Myocyte (in vitro differentiated cells): ENCODE measurements around the gene KRTAP22-2. TPM values are rescaled to one million over a fixed set of nuclear protein-coding genes. Genes with fewer than 3 reads are reported as not detected.

Source experiments
- DNase-seq: peaks from one replicate; pipeline ENCODE4 v3.0.0-alpha.2; 2012; ENCODE audit warnings: low read depth
- total RNA-seq: library from RNA; depleted of rRNA; stranded (reverse); fragments of >200 nt; gene quantifications from 2 replicates; pipeline ENCODE4 v1.2.3, GENCODE V29; 2014

KRTAP22-2 gene
- total RNA-seq, 1 donor from 2014 or later = not detected

DNA sequence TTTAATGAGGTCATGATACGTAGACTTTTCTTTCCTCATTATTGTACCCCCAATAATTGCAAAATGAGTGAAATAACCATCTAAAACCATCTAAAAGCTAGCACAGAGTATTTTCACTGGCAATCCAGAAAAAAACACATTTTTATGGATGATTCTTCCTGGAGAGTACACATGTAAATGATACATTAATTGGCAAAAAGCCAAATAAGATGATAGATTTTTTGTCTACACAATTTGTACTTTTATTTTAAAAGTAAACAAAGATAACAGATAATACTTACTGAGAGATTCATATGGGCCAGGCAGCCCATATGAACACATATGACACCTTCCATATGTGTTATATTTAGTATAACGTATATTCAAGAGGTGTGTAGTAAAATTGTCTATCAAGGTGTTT, 26.6 kb downstream of the KRTAP22-2 start:
- DNase-seq = no peak

DNA sequence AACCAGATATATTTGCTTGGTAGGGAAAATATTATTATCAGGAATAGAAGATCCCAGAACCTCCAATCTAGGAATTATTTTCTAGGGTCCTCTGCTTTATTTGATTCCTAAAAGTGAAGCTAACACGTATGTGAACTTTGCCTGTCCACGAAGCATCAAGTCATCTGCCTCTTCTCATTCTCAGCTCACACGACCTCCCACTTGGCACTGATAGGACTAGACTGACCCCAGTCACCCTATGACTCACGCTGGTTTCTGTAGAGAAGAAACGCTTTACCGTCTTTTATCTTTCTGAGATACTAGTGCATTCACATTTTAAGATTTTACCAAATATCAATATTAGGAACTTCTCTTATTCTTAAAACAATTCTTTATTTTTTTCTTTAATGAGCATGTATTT, 27.1 kb downstream of the KRTAP22-2 start:
- no peak for DNase-seq

DNA sequence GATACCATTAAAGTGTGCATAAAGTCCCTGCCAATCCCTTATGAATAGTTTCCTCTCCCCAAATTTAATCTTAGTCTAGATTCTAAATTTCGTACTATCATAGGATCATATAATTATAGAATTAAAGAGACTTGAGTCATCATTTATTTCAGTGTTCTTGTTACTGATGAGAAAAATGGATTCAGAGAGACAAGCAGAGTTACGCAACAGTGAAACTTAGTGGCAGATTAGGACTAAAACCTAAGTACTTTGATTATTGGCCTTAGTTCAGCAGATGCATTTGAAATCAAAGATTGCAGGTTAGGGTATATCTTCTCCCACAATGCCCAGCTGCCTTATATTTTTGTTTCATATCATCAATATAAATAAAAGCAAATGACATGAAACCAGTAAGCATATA, 28.2 kb downstream of the KRTAP22-2 start:
- no peak for DNase-seq

DNA sequence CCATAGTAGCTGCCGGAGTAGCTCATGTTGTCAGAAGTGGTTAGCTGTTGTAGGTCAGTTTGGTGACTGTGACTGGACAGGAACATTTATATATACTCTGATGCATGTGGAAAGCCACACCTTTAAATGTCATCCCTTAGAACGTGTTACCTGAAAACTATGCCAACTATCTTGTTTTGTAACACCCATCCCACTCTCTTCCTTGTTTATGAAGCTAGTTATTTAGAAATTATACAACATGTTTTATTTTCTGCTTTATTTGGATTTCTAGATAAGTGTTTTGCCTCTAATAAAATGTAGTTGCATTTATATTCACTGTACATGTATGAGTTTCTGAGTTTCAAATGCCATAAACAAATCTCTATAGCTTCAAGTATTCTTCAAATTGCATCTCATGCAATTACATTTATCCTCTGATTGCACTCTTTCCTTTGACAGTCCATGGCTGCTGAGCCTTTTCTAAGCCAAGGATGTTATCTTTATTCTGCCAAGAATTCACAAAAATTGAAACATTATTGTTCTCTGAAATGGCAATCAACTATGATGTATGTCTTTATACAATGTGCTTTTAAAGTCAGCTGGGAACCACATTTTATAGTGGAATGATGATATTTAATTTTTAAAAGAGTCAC, 28.8 kb downstream of the KRTAP22-2 start, which contains the start of gene KRTAP19-7:
Gene KRTAP19-7 (minus strand): TSS at position 51 of the 632 bp plus-strand sequence. CDS start 25 bp downstream, at position 26.
- no peak for DNase-seq

DNA sequence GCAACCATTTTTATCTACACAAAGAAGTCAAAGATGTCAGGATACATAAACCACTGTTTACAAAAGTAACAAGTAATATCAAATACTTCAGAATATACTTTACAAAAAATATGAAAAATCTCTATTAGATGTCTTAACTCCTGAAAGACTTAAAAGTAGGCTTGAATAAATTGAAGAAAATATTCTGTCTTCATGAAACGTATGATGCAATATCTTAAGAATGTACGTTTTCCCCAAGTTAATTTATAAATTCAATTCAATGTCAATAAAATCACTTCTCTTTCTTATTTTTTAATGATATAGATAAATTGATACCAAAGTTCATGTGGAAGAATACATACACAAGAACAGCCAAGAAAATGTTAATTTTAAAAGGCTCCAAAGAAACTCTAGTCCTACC, 35.1 kb downstream of the KRTAP22-2 start:
- no peak for DNase-seq

DNA sequence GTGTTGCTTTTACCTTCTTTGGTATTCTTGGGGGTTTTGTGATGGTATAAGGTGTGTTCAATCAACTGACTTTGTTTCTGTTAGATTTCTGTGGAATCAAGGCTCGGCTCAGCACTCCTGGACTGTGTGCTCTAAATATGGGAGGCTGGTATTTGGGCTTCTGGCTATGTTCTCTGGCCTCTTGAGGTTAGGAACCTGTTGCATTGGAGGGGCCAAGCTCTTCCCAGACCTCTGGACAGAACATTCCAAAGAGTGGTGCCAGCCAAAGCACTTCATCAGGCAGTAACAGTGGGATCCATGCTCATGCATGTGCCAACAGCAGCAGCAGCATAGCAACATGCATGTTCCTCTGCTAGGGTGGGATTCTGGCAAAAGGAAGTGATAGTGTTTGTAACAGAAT, 37.4 kb downstream of the KRTAP22-2 start:
- no peak for DNase-seq

DNA sequence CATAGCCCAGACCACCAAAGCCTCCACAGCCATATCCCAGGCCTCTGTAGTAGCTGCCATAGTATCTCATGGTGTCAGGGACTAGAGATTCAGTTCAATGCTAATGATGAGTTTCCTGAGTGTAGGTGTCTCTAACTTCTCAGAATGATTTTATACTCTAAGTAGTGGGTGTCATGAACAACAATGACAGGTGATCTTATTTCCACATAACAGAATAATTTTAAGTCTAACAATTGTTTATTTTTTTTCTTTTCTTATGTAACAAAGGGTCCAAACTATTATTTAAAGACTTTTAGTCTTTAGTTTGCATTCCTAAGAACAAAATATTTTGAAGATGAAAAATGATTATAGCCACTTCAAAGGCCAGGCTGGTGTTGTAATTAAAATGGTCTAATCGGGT, 48.4 kb downstream of the KRTAP22-2 start, which contains the start of gene KRTAP19-6:
Gene KRTAP19-6 (minus strand): TSS at position 101 of the 400 bp plus-strand sequence. CDS start 31 bp downstream, at position 70.
- no peak for DNase-seq

Other genes starting within 250 kb of the KRTAP22-2 start
- gene KRTAP23-1, start 241.8 kb downstream of the KRTAP22-2 start, total RNA-seq = not detected in 2 replicates
- gene KRTAP13-2, start 218.1 kb downstream of the KRTAP22-2 start, total RNA-seq = not detected in 2 replicates
- not detected in 2 replicates for gene KRTAP13-1, start 194.4 kb downstream of the KRTAP22-2 start, total RNA-seq
- gene KRTAP13-3, start 164.5 kb downstream of the KRTAP22-2 start, total RNA-seq = not detected in 2 replicates
- gene KRTAP13-4, start 160.2 kb downstream of the KRTAP22-2 start, total RNA-seq = not detected in 2 replicates
- not detected in 2 replicates for gene KRTAP15-1, start 150.1 kb downstream of the KRTAP22-2 start, total RNA-seq
- gene KRTAP19-1, start 110.0 kb downstream of the KRTAP22-2 start, total RNA-seq = not detected in 2 replicates
- not detected in 2 replicates for gene KRTAP19-2, start 103.0 kb downstream of the KRTAP22-2 start, total RNA-seq
- not detected in 2 replicates for gene KRTAP19-3, start 98.4 kb downstream of the KRTAP22-2 start, total RNA-seq
- not detected in 2 replicates for gene KRTAP19-4, start 93.2 kb downstream of the KRTAP22-2 start, total RNA-seq
- gene KRTAP19-5, start 88.3 kb downstream of the KRTAP22-2 start, total RNA-seq = not detected in 2 replicates
- not detected in 2 replicates for gene KRTAP19-6, start 48.5 kb downstream of the KRTAP22-2 start, total RNA-seq
- gene KRTAP19-7, start 29.1 kb downstream of the KRTAP22-2 start, total RNA-seq = not detected in 2 replicates
- gene KRTAP6-3, start 2.0 kb upstream of the KRTAP22-2 start, total RNA-seq = not detected in 2 replicates
- gene KRTAP6-2, start 8.5 kb upstream of the KRTAP22-2 start, total RNA-seq = not detected in 2 replicates
- not detected in 2 replicates for gene KRTAP22-1, start 10.7 kb upstream of the KRTAP22-2 start, total RNA-seq
- gene KRTAP6-1, start 23.5 kb upstream of the KRTAP22-2 start, total RNA-seq = not detected in 2 replicates
- gene KRTAP20-1, start 26.0 kb upstream of the KRTAP22-2 start, total RNA-seq = not detected in 2 replicates
- gene KRTAP20-4, start 30.2 kb upstream of the KRTAP22-2 start, total RNA-seq = not detected in 2 replicates
- not detected in 2 replicates for gene KRTAP20-2, start 44.8 kb upstream of the KRTAP22-2 start, total RNA-seq
- gene KRTAP20-3, start 52.5 kb upstream of the KRTAP22-2 start, total RNA-seq = not detected in 2 replicates
- gene KRTAP21-3, start 128.4 kb upstream of the KRTAP22-2 start, total RNA-seq = not detected in 2 replicates
- gene KRTAP21-2, start 156.9 kb upstream of the KRTAP22-2 start, total RNA-seq = not detected in 2 replicates
- gene KRTAP21-1, start 165.0 kb upstream of the KRTAP22-2 start, total RNA-seq = not detected in 2 replicates
- gene KRTAP8-1, start 222.9 kb upstream of the KRTAP22-2 start, total RNA-seq = not detected in 2 replicates
- not detected in 2 replicates for gene KRTAP7-1, start 239.4 kb upstream of the KRTAP22-2 start, total RNA-seq